ENCODE measurements around the gene NOD2. TPM values are rescaled to one million over a fixed set of nuclear protein-coding genes. Genes with fewer than 3 reads are reported as not detected.

The NOD2 gene
- total RNA-seq, 1 experiment from 2014 or later, result not detected

Small RNA genes lying within 50 kb of the gene (small RNA-seq; reads per million reads assigned to genes)
- gene MIR3181, result not detected

Other genes starting within 250 kb of the NOD2 start
- not detected in 2 replicates for gene NKD1, start 145.2 kb upstream of the NOD2 start, total RNA-seq (2014; rRNA removed; shearing (Covaris generic); ENCODE audit: low replicate concordance)
- gene SNX20, start 12.3 kb upstream of the NOD2 start, total RNA-seq (2014; rRNA removed; shearing (Covaris generic); ENCODE audit: low replicate concordance), result 10.2 and 15.4 TPM in 2 replicates
- 37.5 and 44.4 TPM in 2 replicates for gene CYLD, start 48.5 kb downstream of the NOD2 start, total RNA-seq (2014; rRNA removed; shearing (Covaris generic); ENCODE audit: low replicate concordance)